HepG2 (cell line): ENCODE data around the gene STX10. TPM values are rescaled to one million over a fixed set of nuclear protein-coding genes. Genes with fewer than 3 reads are reported as not detected.

Experiments
- ISX ChIP-seq: sonication (generic); formaldehyde crosslinking; conservative IDR thresholded peaks from 2 replicates; pipeline ENCODE4 v1.5.0; 2020; ENCODE audit warnings: missing genetic modification reagents
- KLF9 ChIP-seq: IDR thresholded peaks from 2 replicates; pipeline ENCODE4 v1.6.1; 2016; ENCODE audit warnings: low read depth
- MBNL3 ChIP-seq: fragments of 250-450 bp; sonication (Bioruptor Pico); conservative IDR thresholded peaks from 2 replicates; pipeline ENCODE4 v1.8.0; 2022; ENCODE audit warnings: mild to moderate bottlenecking, inconsistent platforms
- PATZ1 ChIP-seq: sonication (generic); formaldehyde crosslinking; IDR thresholded peaks from 2 replicates; pipeline ENCODE4 v1.4.0; 2020; ENCODE audit warnings: missing genetic modification reagents
- PHF21A ChIP-seq: sonication (generic); formaldehyde crosslinking; IDR thresholded peaks from 2 replicates; pipeline ENCODE4 v1.5.0; 2020; ENCODE audit warnings: mild to moderate bottlenecking, missing genetic modification reagents
- PRPF4 ChIP-seq: fragments of 200-400 bp; formaldehyde crosslinking; IDR thresholded peaks from 2 replicates; pipeline ENCODE4 v1.6.1; 2016; ENCODE audit warnings: low read length, low read depth; ENCODE audit not compliant: poor library complexity, severe bottlenecking
- SAP130 ChIP-seq: IDR thresholded peaks from 2 replicates; pipeline ENCODE4 v1.6.1; 2016; ENCODE audit warnings: low read depth
- TBX2 ChIP-seq: sonication (generic); formaldehyde crosslinking; IDR thresholded peaks from 2 replicates; pipeline ENCODE4 v1.5.0; 2020; ENCODE audit warnings: missing genetic modification reagents, mild to moderate bottlenecking, borderline replicate concordance
- YEATS4 ChIP-seq: sonication (generic); formaldehyde crosslinking; IDR thresholded peaks from 2 replicates; pipeline ENCODE4 v1.4.0; 2020; ENCODE audit warnings: missing genetic modification reagents, borderline replicate concordance
- ZNF451 ChIP-seq: sonication (generic); formaldehyde crosslinking; IDR thresholded peaks from 2 replicates; pipeline ENCODE4 v1.5.0; 2020; ENCODE audit warnings: mild to moderate bottlenecking, missing genetic modification reagents
- ZNF496 ChIP-seq: sonication (generic); formaldehyde crosslinking; IDR thresholded peaks from 2 replicates; pipeline ENCODE4 v1.8.1; 2023; ENCODE audit warnings: mild to moderate bottlenecking, moderate library complexity, missing genetic modification reagents; ENCODE audit not compliant: insufficient replicate concordance
- polyA plus RNA-seq, 8 experiments: library from polyadenylated mRNA; depleted of rRNA in 3 of 8; stranded (reverse) in 7 of 8; unstranded in 1 of 8; fragments of >200 nt; fragmentation: Illumina TruSeq in 4 of 8; extraction: Trizol in 4 of 8; gene quantifications; 2 replicates each; pipeline versions ENCODE4 v1.2.1 to v1.2.3, GENCODE V29; 2011 to 2016; ENCODE audit warnings: low read depth in 4 of 8, missing spikeins in 1 of 8, mixed read lengths in 1 of 8; ENCODE audit not compliant: insufficient read depth in 1 of 8
- total RNA-seq, 5 experiments: library from RNA; depleted of rRNA; stranded (reverse); fragments of >200 nt; fragmentation: Illumina TruSeq; extraction: Trizol; gene quantifications; 2 replicates each; pipeline ENCODE4 v1.2.3, GENCODE V29; 2016; ENCODE audit warnings: low read depth in 1 of 5
- TF ChIP-seq, protein P1 (sequence below): sonication (generic); formaldehyde crosslinking; IDR thresholded peaks from 2 replicates; pipeline ENCODE4 v1.5.0; 2020; ENCODE audit warnings: missing genetic modification reagents
- TF ChIP-seq, protein P2 (sequence below): sonication (generic); formaldehyde crosslinking; IDR thresholded peaks from 2 replicates; pipeline ENCODE4 v1.5.1; 2020; ENCODE audit warnings: mild to moderate bottlenecking, missing genetic modification reagents, moderate library complexity
- TF ChIP-seq, protein P3 (sequence below): sonication (generic); formaldehyde crosslinking; conservative IDR thresholded peaks from 2 replicates; pipeline ENCODE4 v1.4.0; 2020; ENCODE audit warnings: mild to moderate bottlenecking, missing genetic modification reagents, moderate library complexity

Gene STX10
- total and polyA plus RNA-seq, 2 of the 13 experiments (the other 11 are each of a cell fraction or from before 2014, with no cell fraction given), result 47.9 to 66.4 TPM

DNA sequence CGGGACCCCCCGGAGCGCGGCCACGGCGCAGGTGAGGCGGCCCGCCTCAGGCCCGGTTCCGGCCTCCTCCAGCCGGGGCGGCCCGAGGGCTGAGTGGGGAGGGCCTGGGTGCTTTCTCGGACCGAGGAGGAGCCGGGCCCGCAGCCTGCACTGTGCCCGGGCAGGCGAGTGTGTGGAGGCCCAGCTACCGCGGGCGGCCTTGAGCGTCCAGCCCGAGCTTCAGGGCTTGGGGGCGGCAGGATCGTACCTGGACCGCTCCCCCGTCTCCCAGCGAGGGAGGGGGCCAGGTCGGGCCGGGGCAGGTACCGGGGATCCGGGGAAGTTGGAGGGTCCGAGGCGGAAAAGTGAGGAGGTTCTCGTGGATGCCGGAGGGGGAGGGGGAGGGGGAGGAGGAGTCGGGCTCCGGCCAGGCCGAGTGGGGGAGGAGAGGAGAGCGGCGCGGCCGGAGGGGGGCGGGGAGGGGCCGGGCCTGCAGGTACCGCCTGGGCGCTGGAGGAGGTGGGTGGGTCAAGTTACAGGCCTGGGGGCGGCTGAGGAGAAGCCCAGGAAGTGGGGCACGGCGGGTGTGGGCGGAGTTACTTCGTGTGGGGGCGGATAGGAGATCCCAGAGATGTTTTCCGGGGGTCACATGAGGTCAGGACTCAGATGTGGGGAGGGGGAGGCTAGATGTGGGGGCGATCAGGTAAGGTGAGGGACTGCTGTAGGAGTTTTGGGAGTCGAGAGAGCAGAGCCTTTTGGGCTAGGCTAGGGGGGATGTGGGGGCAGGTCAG lies 31.6 kb downstream of the STX10 start (continued):
- peak; percentile 82 for TF ChIP-seq PATZ1 (CRISPR knock-in tag)
- TF ChIP-seq ZNF451 (CRISPR knock-in tag), result 0 out of 2 replicates have a peak, but pooled peaks have one; percentile 43
- TF ChIP-seq PHF21A (CRISPR knock-in tag), result no peak
- TF ChIP-seq, protein P1, sequence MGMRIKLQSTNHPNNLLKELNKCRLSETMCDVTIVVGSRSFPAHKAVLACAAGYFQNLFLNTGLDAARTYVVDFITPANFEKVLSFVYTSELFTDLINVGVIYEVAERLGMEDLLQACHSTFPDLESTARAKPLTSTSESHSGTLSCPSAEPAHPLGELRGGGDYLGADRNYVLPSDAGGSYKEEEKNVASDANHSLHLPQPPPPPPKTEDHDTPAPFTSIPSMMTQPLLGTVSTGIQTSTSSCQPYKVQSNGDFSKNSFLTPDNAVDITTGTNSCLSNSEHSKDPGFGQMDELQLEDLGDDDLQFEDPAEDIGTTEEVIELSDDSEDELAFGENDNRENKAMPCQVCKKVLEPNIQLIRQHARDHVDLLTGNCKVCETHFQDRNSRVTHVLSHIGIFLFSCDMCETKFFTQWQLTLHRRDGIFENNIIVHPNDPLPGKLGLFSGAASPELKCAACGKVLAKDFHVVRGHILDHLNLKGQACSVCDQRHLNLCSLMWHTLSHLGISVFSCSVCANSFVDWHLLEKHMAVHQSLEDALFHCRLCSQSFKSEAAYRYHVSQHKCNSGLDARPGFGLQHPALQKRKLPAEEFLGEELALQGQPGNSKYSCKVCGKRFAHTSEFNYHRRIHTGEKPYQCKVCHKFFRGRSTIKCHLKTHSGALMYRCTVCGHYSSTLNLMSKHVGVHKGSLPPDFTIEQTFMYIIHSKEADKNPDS (CRISPR knock-in tag), result 0 out of 2 replicates have a peak, but pooled peaks have one; percentile 36
- peak; percentile 62 for TF ChIP-seq PRPF4
- TF ChIP-seq KLF9 (CRISPR knock-in tag), result no peak
- TF ChIP-seq SAP130 (CRISPR knock-in tag), result peak; percentile 42; the same call in 1 of the 2 replicates
- TF ChIP-seq ISX, result no peak
- peak; percentile 2; the same call in 1 of the 2 replicates for TF ChIP-seq TBX2 (CRISPR knock-in tag)
- TF ChIP-seq ZNF496, result no peak
- TF ChIP-seq, protein P2, sequence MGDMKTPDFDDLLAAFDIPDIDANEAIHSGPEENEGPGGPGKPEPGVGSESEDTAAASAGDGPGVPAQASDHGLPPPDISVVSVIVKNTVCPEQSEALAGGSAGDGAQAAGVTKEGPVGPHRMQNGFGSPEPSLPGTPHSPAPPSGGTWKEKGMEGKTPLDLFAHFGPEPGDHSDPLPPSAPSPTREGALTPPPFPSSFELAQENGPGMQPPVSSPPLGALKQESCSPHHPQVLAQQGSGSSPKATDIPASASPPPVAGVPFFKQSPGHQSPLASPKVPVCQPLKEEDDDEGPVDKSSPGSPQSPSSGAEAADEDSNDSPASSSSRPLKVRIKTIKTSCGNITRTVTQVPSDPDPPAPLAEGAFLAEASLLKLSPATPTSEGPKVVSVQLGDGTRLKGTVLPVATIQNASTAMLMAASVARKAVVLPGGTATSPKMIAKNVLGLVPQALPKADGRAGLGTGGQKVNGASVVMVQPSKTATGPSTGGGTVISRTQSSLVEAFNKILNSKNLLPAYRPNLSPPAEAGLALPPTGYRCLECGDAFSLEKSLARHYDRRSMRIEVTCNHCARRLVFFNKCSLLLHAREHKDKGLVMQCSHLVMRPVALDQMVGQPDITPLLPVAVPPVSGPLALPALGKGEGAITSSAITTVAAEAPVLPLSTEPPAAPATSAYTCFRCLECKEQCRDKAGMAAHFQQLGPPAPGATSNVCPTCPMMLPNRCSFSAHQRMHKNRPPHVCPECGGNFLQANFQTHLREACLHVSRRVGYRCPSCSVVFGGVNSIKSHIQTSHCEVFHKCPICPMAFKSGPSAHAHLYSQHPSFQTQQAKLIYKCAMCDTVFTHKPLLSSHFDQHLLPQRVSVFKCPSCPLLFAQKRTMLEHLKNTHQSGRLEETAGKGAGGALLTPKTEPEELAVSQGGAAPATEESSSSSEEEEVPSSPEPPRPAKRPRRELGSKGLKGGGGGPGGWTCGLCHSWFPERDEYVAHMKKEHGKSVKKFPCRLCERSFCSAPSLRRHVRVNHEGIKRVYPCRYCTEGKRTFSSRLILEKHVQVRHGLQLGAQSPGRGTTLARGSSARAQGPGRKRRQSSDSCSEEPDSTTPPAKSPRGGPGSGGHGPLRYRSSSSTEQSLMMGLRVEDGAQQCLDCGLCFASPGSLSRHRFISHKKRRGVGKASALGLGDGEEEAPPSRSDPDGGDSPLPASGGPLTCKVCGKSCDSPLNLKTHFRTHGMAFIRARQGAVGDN (CRISPR knock-in tag), result peak; percentile 39
- TF ChIP-seq MBNL3 (CRISPR knock-in tag), result no peak
- TF ChIP-seq, protein P3, sequence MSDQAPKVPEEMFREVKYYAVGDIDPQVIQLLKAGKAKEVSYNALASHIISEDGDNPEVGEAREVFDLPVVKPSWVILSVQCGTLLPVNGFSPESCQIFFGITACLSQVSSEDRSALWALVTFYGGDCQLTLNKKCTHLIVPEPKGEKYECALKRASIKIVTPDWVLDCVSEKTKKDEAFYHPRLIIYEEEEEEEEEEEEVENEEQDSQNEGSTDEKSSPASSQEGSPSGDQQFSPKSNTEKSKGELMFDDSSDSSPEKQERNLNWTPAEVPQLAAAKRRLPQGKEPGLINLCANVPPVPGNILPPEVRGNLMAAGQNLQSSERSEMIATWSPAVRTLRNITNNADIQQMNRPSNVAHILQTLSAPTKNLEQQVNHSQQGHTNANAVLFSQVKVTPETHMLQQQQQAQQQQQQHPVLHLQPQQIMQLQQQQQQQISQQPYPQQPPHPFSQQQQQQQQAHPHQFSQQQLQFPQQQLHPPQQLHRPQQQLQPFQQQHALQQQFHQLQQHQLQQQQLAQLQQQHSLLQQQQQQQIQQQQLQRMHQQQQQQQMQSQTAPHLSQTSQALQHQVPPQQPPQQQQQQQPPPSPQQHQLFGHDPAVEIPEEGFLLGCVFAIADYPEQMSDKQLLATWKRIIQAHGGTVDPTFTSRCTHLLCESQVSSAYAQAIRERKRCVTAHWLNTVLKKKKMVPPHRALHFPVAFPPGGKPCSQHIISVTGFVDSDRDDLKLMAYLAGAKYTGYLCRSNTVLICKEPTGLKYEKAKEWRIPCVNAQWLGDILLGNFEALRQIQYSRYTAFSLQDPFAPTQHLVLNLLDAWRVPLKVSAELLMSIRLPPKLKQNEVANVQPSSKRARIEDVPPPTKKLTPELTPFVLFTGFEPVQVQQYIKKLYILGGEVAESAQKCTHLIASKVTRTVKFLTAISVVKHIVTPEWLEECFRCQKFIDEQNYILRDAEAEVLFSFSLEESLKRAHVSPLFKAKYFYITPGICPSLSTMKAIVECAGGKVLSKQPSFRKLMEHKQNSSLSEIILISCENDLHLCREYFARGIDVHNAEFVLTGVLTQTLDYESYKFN, result peak; percentile 48; the same call in 1 of the 2 replicates
- TF ChIP-seq YEATS4 (CRISPR knock-in tag), result 0 out of 2 replicates have a peak, but pooled peaks have one; percentile 31
